MM.1S (cell line): Measurements from ENCODE around the gene IRAK2.

Experiments
- CTCF ChIP-seq: fragments of 300-600 bp; sonication (generic); IDR thresholded peaks from 2 replicates; pipeline ENCODE4 v1.5.1; 2016; ENCODE audit warnings: antibody characterized with exemption, low read length, mixed read lengths
- EZH2phosphoT487 ChIP-seq: fragments of 300-600 bp; sonication (generic); IDR thresholded peaks from 2 replicates; pipeline ENCODE4 v1.6.1; 2018; ENCODE audit warnings: antibody characterized with exemption, low read length

DNA sequence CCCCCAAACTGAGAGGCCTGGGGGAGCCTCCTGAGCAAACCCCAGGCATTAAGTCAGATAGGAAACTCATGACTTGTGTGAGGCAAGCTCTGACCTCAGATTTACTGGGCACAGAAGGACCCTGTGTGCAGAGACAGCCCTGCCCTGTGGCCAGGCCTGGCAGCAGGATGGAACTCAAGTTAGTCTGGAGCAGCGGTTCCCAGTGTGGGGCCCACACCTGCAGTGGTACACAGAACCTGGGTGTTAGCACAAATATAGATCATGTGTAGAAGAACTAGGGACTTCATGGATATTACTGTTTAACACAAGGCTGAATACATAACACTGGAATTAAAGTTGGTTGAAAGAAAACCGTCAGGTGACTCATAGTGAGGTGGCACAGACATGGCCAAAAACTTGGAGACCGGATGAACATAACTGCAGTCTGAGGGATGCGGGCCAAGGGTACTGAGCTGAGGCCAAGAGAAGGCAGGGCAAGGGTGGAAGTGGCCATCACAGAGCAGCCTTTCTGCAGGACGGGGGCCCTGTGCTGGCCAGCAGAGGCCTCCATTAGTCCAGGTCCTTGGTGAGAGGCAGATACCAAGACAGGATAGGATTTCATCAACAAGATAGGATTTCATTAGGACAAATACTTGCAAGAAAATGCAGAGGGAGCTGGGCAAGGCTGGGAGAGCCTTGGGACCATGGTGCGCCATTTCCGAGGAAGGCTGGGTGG, 40.9 kb downstream of the IRAK2 start:
- TF ChIP-seq CTCF, result no peak
- TF ChIP-seq EZH2phosphoT487, result no peak
